LHCN-M2 (cell line): ENCODE data around the gene C1QL1. TPM values are rescaled to one million over a fixed set of nuclear protein-coding genes. Genes with fewer than 3 reads are reported as not detected.

Experiments
- DNase-seq: peaks from one replicate; pipeline ENCODE4 v3.0.0-alpha.2; 2012; ENCODE audit warnings: low read depth
- polyA plus RNA-seq: library from polyadenylated mRNA; unstranded; fragments of >200 nt; gene quantifications from one replicate; pipeline ENCODE4 v1.2.1, GENCODE V29; 2012; ENCODE audit warnings: missing spikeins
- total RNA-seq: library from RNA; depleted of rRNA; stranded (reverse); fragments of >200 nt; gene quantifications from 2 replicates; pipeline ENCODE4 v1.2.3, GENCODE V29; 2014; rRNA removed

The C1QL1 gene
- 2.5 and 2.8 TPM in 2 replicates for total RNA-seq
- 4.4 TPM for polyA plus RNA-seq

GRCh38 chr17:44968225-44969143 lies at the start of gene C1QL1:
TSS of gene C1QL1 (minus strand) at chr17:44968303. CDS start at chr17:44968048, 255 bp downstream.
- DNase-seq = peak; percentile 84

DNA sequence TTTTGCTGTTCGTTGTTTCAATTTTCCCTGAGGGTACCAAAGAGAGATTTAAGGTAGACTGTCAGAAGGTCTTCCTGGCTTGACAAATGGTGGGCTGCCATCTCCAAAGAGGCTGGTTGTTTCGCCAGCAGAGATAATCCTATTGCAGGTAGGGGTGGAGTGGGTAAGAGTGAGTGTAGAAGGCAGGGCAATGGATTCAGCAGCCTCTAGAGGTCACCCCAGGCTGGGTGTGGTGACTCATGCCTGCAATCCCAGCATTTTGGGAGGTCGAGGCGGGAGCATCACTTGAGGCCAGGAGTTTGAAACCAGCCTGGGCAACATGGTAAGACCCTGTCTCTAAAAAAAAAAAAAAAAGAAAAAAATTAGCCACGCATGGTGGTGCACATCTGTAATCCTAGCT lies 48.7 kb upstream of the C1QL1 start:
- no peak for DNase-seq

GRCh38 chr17:45016237-45016636 lies 48.1 kb upstream of the C1QL1 start:
- no peak for DNase-seq

DNA sequence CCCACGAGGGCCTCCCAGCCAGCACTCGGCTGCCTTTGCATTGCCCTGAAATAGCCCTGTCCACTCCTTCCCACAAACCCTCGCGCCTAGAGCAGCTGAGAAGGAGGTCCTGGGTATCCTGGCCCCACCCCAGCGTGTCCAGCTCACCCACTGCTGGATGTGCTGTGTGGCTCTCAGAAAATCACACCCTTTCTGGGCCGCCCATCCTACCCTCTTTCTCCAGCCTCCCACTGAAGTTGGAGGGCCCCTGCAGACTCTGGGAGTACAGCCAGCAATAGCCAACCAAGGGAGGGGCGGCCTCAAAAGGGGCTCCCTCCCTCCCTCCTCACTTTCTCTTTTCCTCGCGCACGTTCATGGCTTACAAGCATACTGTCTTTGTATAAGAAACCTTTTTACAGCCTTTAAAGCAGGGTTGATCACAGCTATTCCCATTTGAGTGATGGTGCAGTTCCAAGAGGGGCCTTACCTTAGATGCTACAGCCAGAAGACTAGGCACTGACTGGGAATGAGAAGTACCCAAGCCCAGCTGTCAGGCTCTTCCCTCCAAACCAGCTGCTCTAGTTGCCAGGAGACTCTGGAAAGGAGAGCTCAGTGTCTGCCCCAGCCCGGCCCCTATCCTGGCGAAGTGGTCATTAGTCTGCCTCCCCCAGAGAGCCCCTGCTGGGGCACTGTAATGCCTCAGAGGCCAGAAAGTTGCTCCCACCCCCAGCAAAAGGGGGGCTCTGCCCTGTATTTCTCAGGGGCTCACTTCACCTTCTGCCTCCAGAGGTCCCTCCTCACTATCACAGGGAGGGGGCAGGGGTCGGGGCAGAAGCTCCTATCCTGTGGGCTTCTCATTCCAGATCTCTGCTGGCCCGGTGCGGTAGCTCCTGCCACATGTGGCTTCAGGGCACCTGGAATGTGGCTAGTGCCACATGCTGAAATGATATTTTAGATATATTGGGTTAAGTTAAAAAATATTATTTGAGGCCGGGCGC lies 45.2 kb upstream of the C1QL1 start:
- DNase-seq = peak; percentile 21

DNA sequence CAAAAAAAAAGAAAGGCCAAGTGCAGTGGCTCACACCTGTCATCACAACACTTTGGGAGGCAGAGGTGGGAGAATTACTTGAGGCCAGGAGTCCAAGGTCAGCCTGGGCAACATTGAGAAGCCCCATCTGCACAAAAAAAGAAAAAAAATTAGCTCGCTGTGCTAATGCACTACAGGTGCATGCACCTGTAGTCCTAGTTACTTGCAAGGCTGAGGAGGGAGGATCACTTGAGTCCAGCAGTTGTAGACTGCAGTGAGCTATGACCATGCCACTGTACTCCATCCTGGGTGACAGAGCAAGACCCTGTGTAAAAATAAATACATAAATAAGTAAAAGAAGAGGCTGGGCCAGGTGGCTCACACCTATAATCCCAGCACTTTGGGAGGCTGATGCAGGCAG lies 43.7 kb upstream of the C1QL1 start:
- DNase-seq = no peak

- no peak for DNase-seq
Observed at GRCh38 chr17:45009676-45010467, 41.8 kb upstream of the C1QL1 start.

DNA sequence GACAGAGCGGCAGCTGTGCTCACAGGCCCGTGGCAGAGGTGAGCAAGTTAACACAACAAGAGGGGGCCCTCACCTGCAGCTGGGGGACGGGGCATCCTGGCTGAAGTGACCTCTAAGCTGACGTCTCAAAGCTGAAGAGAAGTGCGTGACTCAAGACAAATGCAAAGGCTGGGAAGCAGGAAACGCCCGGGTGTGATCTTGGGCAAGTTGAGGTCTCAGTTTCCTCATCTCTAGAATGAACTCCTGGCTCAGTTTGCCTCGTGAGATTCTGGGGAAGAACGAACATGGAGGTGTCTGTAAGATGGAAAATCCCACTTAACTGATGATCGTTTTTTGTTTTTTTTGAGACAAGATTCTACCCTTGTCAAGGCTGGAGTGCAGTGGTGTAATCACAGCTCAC lies 40.1 kb upstream of the C1QL1 start:
- no peak for DNase-seq

- peak; percentile 14 for DNase-seq
Observed at GRCh38 chr17:45006927-45007461, 38.9 kb upstream of the C1QL1 start.

DNA sequence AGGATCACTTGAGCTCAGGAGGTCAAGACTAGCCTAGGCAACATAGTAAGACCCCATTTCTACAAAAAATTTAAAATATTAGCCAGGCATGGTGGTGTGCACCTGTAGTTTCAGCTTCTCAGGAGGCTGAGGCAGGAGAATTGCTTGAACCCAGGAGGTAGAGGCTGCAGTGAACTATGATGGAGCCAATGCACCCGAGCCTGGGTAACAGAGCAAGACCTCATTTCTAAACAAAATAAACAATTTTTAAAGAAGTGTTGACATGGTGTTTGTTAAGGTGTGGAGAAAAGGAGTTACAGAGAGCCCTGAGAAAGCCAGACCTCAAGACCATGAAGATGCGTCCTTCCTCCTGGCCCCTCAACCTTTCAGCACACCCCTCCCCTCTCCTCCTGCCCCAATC lies 37.6 kb upstream of the C1QL1 start:
- DNase-seq = no peak

- DNase-seq = no peak
Observed at GRCh38 chr17:45004388-45004787, 36.3 kb upstream of the C1QL1 start.

DNA sequence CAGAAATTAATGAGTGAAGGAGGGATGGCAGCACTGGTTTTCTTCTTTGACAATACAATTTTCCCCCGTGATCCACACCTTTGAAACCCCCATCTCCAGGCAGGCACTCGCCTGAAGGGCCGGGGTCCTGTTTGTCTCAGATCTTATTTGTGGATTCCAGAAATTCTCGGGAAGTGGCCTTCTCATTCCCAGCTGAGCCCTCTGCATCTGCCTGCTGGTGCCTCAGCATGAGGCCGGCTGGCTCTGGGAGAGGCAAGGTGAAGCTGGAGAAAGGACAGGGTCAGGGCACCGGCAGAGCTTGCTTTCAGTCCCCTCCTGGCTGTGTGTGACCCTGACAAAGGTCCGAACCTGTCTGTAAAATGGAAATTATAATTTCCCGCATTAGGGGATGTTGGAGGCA lies 35.8 kb upstream of the C1QL1 start:
- DNase-seq = no peak

DNA sequence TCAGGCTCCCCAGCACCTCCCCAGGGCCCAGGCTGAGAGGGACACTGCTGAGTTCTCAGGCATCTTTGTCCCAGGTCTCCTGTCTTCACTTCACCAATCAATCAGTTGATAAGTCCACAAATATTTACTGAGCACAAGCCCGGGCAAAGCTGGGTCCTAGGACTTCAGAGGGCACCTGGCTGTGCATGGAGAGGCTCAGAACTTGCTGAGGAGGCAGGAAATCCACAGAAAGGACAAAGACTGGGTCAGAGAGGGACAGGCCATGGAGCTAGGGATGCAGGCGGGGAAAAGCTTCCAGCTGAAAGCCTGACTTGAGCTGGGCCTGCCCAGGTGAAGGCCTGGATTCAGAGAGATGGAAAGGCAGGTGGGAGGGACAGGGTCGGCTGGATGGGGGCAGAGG lies 33.2 kb upstream of the C1QL1 start:
- no peak for DNase-seq

- DNase-seq = no peak
Observed at GRCh38 chr17:44999433-44999832, 31.3 kb upstream of the C1QL1 start.

DNA sequence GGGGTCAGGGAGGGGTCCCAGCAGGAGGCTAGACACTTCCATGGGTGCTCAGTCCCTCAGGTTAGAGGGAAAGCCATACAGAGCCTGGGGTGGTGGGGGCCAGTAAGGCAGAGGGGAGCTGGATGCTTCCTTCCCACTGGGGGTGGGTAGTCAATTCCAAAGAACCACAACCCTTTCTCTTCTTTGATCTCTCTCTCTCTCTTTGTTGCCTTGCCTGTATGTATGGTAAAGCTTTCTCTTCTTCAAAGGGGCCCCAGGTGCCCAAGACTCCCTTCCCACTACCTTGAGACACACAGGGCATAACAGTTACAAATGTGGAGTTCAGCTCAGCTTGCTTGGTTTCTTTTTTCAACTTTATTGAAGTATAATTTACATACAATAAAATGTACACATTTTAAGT lies 30.5 kb upstream of the C1QL1 start:
- DNase-seq = no peak

- peak; percentile 61 for DNase-seq
Observed at GRCh38 chr17:44997733-44998520, 29.8 kb upstream of the C1QL1 start.

- DNase-seq = no peak
Observed at GRCh38 chr17:44996304-44996703, 28.2 kb upstream of the C1QL1 start.

- DNase-seq = no peak
Observed at GRCh38 chr17:44995436-44996001, 27.4 kb upstream of the C1QL1 start.

DNA sequence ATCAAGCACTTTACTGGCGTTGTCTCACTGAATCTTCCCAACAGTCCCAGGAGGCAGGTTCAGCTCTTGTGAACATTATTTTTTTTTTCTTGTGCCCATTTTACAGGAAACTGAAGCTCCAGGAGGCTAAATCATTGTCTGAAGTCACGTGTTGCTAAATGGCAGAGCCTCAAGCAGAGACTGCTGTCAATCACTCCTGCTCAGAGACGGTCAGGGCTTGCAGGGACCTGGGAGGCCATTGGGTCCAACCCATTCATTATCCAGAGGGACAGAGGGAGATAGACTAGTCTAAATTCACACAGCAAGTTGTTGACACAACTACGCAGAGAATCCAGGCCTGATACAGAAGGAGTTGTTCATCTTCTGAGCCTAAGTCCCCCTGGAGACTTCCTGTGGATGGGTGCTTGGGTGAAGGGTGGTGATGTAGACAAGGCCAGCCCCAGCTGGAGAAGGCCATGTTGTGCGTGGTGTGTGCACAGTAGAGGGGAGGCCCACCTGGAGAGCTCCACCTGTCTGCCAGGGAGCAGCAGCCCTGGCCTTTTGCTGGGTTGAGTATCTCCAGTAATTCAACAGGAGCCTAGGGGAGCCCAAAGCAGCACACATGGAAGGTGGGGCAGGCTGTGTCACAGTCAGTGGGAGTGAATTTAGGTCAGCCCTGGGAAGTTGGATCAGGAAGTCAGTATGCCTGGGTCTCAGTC lies 24.3 kb upstream of the C1QL1 start:
- DNase-seq = no peak

DNA sequence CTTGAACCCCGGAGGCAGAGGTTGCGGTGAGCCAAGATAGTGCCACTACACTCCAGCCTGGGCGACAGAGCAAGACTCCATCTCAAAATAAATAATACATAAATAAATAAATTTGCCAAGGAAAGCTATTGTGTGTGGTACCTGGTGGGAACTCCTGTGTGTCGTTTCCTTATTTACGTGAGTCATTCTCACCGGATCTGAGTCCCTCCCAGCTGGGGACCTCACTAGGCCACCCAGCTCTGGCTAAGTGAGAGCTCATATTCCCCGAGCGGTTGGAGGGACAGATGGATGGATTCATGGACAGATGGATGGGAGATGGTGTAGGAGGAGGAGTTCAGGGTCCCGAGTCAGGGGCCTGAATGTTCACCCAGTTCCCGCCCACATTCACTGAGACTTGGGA lies 22.9 kb upstream of the C1QL1 start:
- DNase-seq = no peak
